AG09319 (cell line): ENCODE data around the gene FKBP11.

ENCODE experiments used
- DNase-seq: peaks from one replicate; pipeline ENCODE4 v3.0.0-alpha.2; 2010; ENCODE audit warnings: low read depth; ENCODE audit errors: extremely low read depth
- TF ChIP-seq, protein P1 (sequence below): IDR thresholded peaks from 2 replicates; pipeline ENCODE4 v1.5.1; 2011; ENCODE audit warnings: low read depth, mild to moderate bottlenecking, inconsistent platforms, low read length, moderate library complexity

The FKBP11 gene

DNA sequence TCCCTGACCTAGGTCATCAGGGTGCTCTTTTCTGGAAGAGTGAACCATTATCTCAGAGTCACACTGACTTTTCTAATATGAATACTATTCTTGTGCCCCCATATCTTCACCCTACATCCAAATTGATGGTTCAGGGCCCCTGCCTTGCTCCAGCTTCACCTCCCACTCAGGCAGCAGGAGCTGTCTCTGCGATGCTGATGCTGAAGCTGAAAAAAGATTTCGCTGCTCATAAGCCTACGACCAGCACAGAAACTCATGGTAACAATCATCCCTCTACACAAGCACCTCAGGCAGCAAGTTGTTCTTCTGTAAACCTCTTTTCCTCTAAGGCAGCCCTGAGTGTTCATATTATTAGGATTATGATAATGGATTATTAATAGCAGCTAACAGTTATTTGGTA is 28.8 kb upstream of the FKBP11 start:
- TF ChIP-seq, protein P1, sequence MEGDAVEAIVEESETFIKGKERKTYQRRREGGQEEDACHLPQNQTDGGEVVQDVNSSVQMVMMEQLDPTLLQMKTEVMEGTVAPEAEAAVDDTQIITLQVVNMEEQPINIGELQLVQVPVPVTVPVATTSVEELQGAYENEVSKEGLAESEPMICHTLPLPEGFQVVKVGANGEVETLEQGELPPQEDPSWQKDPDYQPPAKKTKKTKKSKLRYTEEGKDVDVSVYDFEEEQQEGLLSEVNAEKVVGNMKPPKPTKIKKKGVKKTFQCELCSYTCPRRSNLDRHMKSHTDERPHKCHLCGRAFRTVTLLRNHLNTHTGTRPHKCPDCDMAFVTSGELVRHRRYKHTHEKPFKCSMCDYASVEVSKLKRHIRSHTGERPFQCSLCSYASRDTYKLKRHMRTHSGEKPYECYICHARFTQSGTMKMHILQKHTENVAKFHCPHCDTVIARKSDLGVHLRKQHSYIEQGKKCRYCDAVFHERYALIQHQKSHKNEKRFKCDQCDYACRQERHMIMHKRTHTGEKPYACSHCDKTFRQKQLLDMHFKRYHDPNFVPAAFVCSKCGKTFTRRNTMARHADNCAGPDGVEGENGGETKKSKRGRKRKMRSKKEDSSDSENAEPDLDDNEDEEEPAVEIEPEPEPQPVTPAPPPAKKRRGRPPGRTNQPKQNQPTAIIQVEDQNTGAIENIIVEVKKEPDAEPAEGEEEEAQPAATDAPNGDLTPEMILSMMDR = no peak
- no peak for DNase-seq

- DNase-seq = no peak
- TF ChIP-seq, protein P1 = no peak
Measured at GRCh38 chr12:48952691-48953090, 27.4 kb upstream of the FKBP11 start.

GRCh38 chr12:48947727-48948126 is 22.4 kb upstream of the FKBP11 start:
- no peak for DNase-seq

GRCh38 chr12:48946943-48947342 is 21.7 kb upstream of the FKBP11 start:
- DNase-seq = no peak
- TF ChIP-seq, protein P1 = no peak

More at GRCh38 chr12:48947727-48948126, 22.4 kb upstream of the FKBP11 start:
- TF ChIP-seq, protein P1 = no peak

GRCh38 chr12:48946205-48946604 is 20.9 kb upstream of the FKBP11 start:
- TF ChIP-seq, protein P1 = no peak
- no peak for DNase-seq

DNA sequence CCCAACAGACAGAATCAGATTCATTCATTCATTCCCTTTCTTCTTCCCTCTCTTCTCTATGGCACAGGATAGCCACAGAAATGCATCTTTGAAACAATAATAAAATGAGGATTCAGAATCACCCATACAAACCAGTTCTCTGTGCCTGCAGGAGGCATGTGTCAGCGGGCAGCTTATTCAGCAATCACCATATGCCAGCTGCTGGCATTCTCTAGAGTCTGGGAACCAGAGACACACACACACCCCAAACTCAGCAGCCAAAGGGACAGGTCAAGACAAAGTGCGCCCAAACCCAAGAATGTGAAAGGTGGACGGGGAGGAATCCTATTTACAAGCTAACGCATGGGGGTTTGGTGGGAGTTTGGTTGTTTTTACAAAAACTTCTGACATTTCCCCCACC is 17.9 kb upstream of the FKBP11 start:
- TF ChIP-seq, protein P1 = no peak
- no peak for DNase-seq

DNA sequence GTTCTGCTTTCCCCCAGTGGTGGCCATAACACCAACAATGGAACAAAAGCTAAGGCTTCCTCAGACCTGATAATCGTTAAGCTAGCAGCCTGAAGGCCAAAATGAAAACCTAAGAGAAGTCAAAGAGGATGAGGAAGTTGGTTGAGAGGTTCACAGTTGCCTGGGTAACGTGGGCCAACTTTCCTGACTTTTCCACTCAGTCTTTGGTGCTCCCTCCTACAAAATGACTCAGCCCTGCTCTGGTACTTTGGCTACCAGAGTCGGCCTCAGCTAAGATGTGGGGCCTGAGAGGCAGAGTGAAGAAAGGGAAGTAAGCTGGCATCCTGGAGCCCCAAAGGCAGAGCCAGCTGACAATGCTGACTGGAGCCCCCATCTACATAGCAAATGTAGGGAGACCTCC is 14.9 kb upstream of the FKBP11 start:
- TF ChIP-seq, protein P1 = no peak
- DNase-seq = no peak
